Heart right ventricle (tissue), 16 donors: ENCODE data around the gene HMCN1. TPM values are rescaled to one million over a fixed set of nuclear protein-coding genes. Genes with fewer than 3 reads are reported as not detected.

Source experiments
- ATAC-seq, 8 donors: fragments of 200-7000 bp; cut with Tn5 transposase; one replicate each; pipeline ENCODE4 v1.9.1; 2020; ENCODE audit warnings: mild to moderate bottlenecking in 8 of 8, moderate library complexity in 8 of 8, moderate number of reproducible peaks in 1 of 8
- DNase-seq, 2 donors: peaks; one replicate each; pipeline ENCODE4 v3.0.0-alpha.2; 2020
- H3K27ac ChIP-seq, 10 donors: fragments of 200-600 bp; sonication (generic) in 2 of 10; one replicate each; pipeline versions ENCODE4 v1.5.0 to v1.8.0; 2020 to 2022; ENCODE audit warnings: mild to moderate bottlenecking in 3 of 10
- H3K27me3 ChIP-seq, 7 donors: fragments of 200-600 bp; one replicate each; pipeline ENCODE4 v1.8.0; 2021 to 2022; ENCODE audit warnings: mild to moderate bottlenecking in 2 of 7
- H3K36me3 ChIP-seq, 9 donors: fragments of 200-600 bp; sonication (generic) in 1 of 9; one replicate each; pipeline versions ENCODE4 v1.5.0 to v1.8.0; 2020 to 2022; ENCODE audit warnings: mild to moderate bottlenecking in 2 of 9
- H3K4me1 ChIP-seq, 9 donors: fragments of 200-600 bp; sonication (generic) in 1 of 9; one replicate each; pipeline versions ENCODE4 v1.5.0 to v1.8.0; 2020 to 2022; ENCODE audit warnings: mild to moderate bottlenecking in 4 of 9
- H3K4me3 ChIP-seq, 10 donors: fragments of 200-600 bp; sonication (generic) in 2 of 10; one replicate each; pipeline versions ENCODE4 v1.5.0 to v1.8.0; 2020 to 2022; ENCODE audit warnings: mild to moderate bottlenecking in 7 of 10, moderate library complexity in 2 of 10
- H3K9me3 ChIP-seq, 11 donors: fragments of 200-600 bp in 10 of 11; sonication (generic) in 2 of 11; one replicate each; pipeline versions ENCODE4 v1.5.0 to v1.8.0; 2013 to 2022; ENCODE audit warnings: mild to moderate bottlenecking in 2 of 11, control low read depth in 1 of 11, moderate library complexity in 1 of 11
- CTCF ChIP-seq, 9 donors: fragments of 200-600 bp; sonication (generic) in 2 of 9; IDR thresholded peaks; one replicate each; pipeline versions ENCODE4 v1.5.0 to v1.8.0; 2021 to 2022; ENCODE audit warnings: antibody characterized with exemption in 9 of 9, mild to moderate bottlenecking in 5 of 9, moderate library complexity in 1 of 9
- WGBS, 2 donors: extraction: QIAGEN DNeasy Blood & Tissue Kit; methylation state at CpG; one replicate each; pipeline ENCODE4 v1.1.7; 2013; ENCODE audit warnings: inconsistent platforms in 1 of 2; 5-methylcytosine and 5-hydroxymethylcytosine counted together
- intact Hi-C, 10 donors: fragments of 100-400 bp; cut with DNase I; formaldehyde crosslinking; loops; one replicate each; pipeline versions ENCODE4 v1.11.1 to v1.14.2; 2022
- polyA plus RNA-seq, 2 donors: library from polyadenylated mRNA; stranded (reverse); fragments of 200-250 nt; gene quantifications; one replicate each; pipeline ENCODE4 v1.2.3, GENCODE V29; 2013
- total RNA-seq, 10 donors: library from RNA; stranded (reverse); fragmentation: NEBNext Ultra II Directional in 3 of 10; extraction: Animal tissue kit (Norgen Biotek cat#: 25700) in 3 of 10; gene quantifications; one replicate each; pipeline versions ENCODE4 v1.2.1 to v1.2.4, GENCODE V29; 2021 to 2023
- donor health status: Arrhythmogenic right ventricular cardiomyopathy.
- donor health status: ischemic (EF 13 %, LVEDD 7.1; RV severe dilation, severe dysfunction).
- donor health status: healthy with polysubstance abuse.
- donor health status: DM: no; HTN: yes; CAD: no.
- donor health status: DM: no; HTN: no; CAD: no.
- donor health status: ischemic (EF 25% LVEDD 6.9; RV normal size, moderate dysfunction).
- donor health status: ischemic (EF 25% LVEDD 5.7; RV mildly dilated, moderate dysfunction).
- donor health status: healthy.
- donor health status: DM: yes; HTN: yes; CAD: no.
- donor health status: Ischemic cardiomyopathy.
- donor health status: ischemic (EF 35%, LVEDD 5.7; RV mildly dilated, moderate dysfunction).
- donor health status: nonischemic (EF 11% LVEDD 7.7; RV severe dilation, severe dysfunction).
- donor health status: DM: yes; HTN: yes; CAD: no.
- donor health status: PGD.
- donor health status: ischemic (EF 29% LVEDD 5.4; RV normal size, mild dysfunction).
- donor health status: nonischemic (EF 23%, LVEDD 6.1; RV moderate dilation, normal function).

Gene HMCN1
- total and polyA plus RNA-seq, 12 donors, result 3.4 to 12.4 (median 6.2) TPM

- TF ChIP-seq CTCF (IDR thresholded peaks at IDR 0.05), result no peak
- WGBS, 2 donors, result 98% methylated on average over 2 of the region's 2 CpGs
- no peak for ATAC-seq
- Histone ChIP-seq H3K36me3 (peaks cover 0 to 17% (median 0%) of the 10 kb centered on the region in 9 donors), H3K4me1 (peaks cover 0 to 12% (median 0%) of the 10 kb centered on the region in 9 donors), H3K9me3 (no peaks in the 10 kb centered on the region), H3K4me3 (no peak overlapping the region), H3K27ac (no peak overlapping the region), H3K27me3 (no peaks in the 10 kb centered on the region)
- DNase-seq, result no peak
- intact Hi-C loops, result no loop called here
Measured at GRCh38 chr1:185931438-185931837, 197.2 kb downstream of the HMCN1 start.

- 93 to 96% methylated on average over 4 of the region's 4 CpGs for WGBS, 2 donors
- intact Hi-C loops, result no loop called here
Measured at GRCh38 chr1:185933580-185933979, 199.4 kb downstream of the HMCN1 start.

GRCh38 chr1:185934476-185935189, 200.4 kb downstream of the HMCN1 start:
- intact Hi-C loops, result no loop called here
- 89 to 91% methylated on average over 5 of the region's 5 CpGs for WGBS, 2 donors
- Histone ChIP-seq H3K9me3 (peaks cover 0 to 18% (median 5%) of the 10 kb centered on the region in 11 donors), H3K4me3 (no peak overlapping the region), H3K27ac (no peak overlapping the region), H3K36me3 (peaks cover 0 to 10% (median 0%) of the 10 kb centered on the region in 9 donors), H3K27me3 (no peaks in the 10 kb centered on the region), H3K4me1 (peaks cover 0 to 18% (median 0%) of the 10 kb centered on the region in 9 donors)
- ATAC-seq (no peak), DNase-seq (no peak)
- no peak for TF ChIP-seq CTCF (IDR thresholded peaks at IDR 0.05)

More at GRCh38 chr1:185933580-185933979, 199.4 kb downstream of the HMCN1 start:
- DNase-seq, result no peak
- H3K4me1 ChIP-seq, result peaks cover 0 to 15% (median 0%) of the 10 kb centered on the region in 9 donors
- TF ChIP-seq CTCF (IDR thresholded peaks at IDR 0.05), result no peak
- peaks cover 0 to 16% (median 5%) of the 10 kb centered on the region in 11 donors for H3K9me3 ChIP-seq
- peaks cover 0 to 17% (median 0%) of the 10 kb centered on the region in 9 donors for H3K36me3 ChIP-seq
- H3K27ac ChIP-seq, result no peak overlapping the region
- no peak for ATAC-seq
- H3K4me3 ChIP-seq, result no peak overlapping the region
- H3K27me3 ChIP-seq, result no peaks in the 10 kb centered on the region

- no peak overlapping the region for H3K4me3 ChIP-seq
- H3K27ac ChIP-seq, result no peak overlapping the region
- peaks cover 0 to 18% (median 5%) of the 10 kb centered on the region in 11 donors for H3K9me3 ChIP-seq
- intact Hi-C loops, result no loop called here
- TF ChIP-seq CTCF (IDR thresholded peaks at IDR 0.05), result no peak
- no peaks in the 10 kb centered on the region for H3K27me3 ChIP-seq
- H3K36me3 ChIP-seq, result peaks cover 0 to 6% (median 0%) of the 10 kb centered on the region in 9 donors
- H3K4me1 ChIP-seq, result peaks cover 0 to 11% (median 0%) of the 10 kb centered on the region in 9 donors
- ATAC-seq (no peak), DNase-seq (no peak)
Measured at GRCh38 chr1:185935360-185935759, 201.2 kb downstream of the HMCN1 start.
